HG03159 (cell line): Measurements from ENCODE around the gene VEPH1.

ENCODE experiments used
- ATAC-seq: cut with Tn5 transposase; IDR thresholded peaks from one replicate; pipeline ENCODE4 v1.9.1; 2021; ENCODE audit warnings: mild to moderate bottlenecking, moderate library complexity; ENCODE audit not compliant: unreplicated experiment

VEPH1 gene

DNA sequence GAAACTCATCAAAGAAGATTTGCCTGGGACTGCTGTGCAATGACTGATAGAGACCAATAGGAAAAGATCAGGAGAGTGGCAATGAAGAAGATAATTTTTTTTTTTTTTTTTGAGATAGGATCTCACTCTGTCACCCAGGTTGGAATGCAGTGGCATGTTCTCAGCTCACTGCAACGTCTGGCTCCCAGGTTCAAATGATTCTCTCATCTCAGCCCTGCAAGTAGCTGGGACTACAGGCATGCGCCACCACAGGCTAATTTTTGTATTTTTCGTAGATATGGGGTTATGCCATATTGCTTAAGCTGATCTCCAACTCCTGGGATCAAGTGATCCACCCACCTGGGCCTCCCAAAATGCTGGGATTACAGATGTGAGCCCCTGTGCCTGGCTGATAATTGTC is 226.4 kb downstream of the VEPH1 start:
- ATAC-seq: no peak

DNA sequence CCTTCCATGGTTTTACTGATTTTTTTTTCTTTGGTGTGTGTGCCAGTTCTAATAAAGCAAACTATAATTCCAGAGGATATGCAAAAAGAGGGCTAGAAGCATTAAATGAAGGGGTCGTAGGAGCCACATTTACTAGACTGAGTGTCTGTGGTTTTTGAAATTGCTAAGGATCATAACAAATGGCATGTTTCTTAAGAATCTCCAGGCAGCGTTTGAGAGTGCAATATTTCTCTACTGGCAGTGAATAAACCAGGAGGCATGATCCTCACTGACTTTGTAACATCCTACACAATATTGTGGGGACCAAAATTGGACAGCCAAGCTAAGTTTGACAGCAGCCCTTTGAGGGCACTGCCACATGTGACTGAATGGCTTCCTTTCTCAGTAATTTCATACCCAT is 227.4 kb downstream of the VEPH1 start:
- ATAC-seq: no peak

DNA sequence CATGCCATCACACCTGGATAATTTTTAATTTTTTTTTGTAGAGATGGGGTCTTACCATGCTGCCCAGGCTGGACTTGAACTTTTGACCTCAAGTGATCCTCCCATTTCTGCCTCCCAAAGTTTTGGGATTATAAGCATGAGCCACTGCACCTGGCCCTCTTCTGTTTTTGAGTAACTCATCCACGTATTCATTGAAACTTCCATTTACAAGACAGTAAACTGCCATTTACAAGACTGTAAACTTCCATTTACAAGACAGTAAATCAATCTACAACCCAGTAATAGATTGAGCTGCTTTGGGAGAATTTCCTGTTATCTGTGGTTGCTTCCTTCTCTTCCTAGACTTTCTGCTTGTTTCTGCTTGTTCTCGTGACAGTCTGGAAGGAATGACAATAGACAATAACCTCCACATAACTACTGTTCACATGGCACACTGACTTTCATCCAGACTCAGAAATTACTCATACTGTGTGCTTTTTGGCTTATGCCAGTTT is 228.5 kb downstream of the VEPH1 start:
- no peak for ATAC-seq

DNA sequence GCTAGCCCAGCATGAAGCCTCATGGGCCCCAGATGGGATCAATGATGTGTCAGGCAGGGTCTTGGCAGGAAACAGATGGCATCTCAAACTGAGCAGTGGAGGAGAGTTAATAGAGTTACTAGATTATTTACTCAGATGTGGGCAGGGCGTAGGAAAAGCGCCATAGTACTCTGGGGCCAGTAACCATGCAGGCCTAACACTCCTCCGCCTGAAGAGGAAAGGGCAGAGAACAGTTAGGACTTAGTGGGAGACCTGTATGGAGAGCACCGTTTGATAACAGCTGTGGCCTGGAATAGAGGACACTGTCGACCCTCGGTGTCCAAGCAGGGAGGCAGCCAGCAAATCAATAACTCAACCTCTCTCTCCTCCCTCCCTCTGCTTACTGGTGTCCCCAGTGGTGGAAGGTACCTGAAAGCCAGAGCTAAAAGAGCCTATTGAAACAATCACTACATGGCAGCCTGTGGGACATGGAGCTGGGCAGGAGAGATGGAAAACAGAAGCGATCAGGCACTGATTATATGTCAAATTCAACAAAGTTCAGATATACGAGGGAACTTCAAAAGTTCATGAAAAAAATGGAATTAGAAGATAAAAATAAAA is 231.8 kb downstream of the VEPH1 start:
- no peak for ATAC-seq

DNA sequence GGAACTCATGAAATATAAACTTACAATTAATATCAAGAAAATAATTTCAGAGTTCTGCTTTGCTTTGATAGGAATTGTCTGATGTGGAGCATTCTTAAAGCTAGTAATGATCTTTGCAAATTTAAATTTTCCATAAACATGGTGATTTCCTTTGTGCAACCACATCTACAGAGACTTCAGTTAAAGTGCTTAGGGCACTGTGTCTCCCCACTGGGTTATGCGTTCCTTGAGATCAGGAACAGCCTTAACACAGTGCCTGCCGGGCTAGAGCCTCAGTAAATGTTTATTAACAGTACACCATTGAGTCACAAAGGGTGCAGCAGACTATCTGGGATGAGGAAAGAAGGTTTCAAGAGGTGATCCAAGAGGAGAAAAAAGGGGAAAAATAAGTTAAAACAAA is 235.2 kb downstream of the VEPH1 start:
- ATAC-seq: no peak

DNA sequence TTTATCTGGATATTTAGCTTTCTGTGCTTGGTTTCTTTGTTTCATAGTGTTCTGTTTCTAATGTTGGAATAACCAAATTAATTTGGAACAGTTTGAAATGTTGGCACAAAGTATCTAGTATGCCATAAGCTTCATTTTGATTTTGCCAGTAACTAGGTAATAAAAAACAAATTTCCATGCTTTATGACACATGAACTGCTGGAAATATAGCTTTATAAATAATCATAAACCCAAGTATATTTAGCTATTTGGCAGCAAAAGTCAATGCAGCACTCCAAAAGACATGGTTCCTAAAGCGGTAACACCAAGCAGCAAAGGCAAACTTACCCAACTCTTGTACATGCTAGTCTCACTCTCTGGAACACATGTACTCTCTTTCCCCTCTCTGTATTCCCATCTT is 237.3 kb downstream of the VEPH1 start:
- no peak for ATAC-seq

DNA sequence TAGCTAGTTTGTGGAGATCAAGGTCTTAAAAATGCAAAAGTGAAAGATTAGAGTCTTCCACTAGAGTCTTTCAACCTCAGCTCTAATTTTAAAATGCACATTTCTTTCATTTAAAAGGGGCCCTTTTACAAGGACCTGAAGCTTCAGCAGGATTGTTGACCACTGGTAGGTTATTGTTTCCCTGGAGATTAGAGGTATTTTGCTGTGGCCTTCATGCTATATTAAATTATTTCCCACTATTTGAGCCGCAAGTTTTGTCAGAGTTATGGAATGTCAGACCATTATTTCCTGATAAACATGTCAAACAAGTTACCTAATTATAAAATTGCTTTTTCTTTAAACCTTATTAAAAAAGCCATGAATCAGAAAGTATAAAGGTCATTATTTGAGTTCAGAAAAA is 240.2 kb downstream of the VEPH1 start:
- ATAC-seq: no peak

DNA sequence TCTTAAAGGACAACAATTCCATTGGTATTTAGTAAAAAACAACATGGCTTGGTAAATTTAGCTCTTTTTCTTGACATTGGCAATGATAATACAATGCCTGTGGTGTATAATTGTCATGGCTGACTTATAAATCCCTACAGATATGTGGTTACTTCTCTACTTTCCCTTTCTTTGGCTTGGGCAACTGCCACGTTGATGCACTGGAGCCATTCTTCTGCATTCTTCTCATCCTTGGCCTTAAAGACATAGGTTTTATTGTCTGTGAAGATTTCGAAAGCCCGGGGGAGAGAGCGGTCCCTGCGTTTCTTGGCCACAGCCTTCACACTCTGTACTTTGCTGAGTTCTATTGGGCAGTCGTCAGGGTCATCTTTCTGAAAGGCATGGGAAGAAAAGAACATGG is 242.2 kb downstream of the VEPH1 start:
- ATAC-seq: no peak

DNA sequence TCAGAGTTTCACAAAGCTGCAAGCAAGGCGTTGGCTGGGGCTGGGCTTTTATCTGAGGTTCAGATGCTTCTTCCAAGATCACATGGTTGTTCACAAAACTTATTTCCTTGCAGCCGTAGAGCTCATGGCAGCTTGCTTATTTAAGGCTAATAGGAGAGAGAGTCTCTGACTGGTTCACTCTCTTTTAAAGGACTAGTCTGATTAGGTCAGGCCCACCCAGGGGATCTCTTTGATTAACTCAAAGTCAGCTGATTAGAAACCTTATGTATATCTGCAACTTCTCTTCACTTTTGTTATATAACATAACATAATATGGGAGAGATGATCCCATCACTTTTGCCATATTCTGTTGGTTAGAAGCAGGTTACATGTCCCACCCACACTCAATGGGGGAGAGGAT is 243.4 kb downstream of the VEPH1 start:
- no peak for ATAC-seq

DNA sequence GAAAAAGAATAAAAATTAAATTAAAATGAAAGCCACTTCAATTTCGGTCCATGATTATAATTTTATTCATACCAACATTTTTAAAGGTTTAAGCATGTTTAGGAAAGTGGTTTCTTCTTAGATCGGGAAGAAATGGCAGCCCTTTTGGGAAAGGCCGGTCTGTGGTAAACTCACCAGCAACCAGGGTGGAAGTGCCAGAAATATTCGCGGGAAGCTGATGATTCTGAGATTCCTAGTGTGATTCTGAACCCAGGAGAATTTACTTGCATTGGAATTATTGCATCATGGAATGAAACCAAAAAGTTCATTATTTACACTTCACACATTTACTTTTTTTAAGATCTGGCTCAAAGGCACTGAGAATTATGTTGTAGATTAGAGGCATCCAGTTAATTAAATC is 246.1 kb downstream of the VEPH1 start:
- ATAC-seq: no peak

DNA sequence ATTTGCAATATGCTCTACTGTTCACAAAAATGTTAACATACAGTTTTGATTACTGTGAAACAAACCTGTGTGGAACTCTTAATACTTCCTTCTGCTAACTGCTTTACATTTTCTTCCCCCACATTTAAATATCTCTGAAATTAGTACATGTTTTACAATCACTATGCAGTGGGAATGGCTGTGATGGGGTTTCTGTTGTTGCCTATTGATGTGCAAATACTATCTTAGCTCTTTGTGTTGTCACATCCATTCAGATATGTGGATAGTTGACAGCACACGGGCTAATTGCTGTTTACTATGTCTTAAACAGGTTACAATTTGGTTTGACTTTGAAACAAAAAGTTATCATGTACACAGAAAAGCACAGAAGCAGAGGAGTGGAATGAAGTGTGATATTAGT is 247.4 kb downstream of the VEPH1 start:
- ATAC-seq: no peak

DNA sequence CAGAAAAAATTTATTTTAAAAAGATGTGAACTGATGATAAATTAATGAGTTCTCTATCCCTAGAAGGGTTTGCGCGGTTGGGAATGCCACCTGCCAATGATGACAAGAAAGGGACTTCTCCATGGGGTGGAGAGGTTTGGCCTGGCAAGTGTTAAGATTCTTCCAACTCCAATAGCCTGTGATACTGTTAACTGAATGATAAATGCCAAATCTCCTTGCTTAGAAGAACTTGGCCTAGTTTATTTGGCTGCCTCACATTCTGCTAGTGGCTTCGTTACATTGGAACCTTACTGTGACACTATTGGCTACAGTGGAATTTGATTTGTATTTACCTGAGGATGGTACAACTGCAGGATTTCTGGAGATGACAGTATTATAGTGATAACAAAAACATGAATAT is 251.5 kb downstream of the VEPH1 start:
- no peak for ATAC-seq

DNA sequence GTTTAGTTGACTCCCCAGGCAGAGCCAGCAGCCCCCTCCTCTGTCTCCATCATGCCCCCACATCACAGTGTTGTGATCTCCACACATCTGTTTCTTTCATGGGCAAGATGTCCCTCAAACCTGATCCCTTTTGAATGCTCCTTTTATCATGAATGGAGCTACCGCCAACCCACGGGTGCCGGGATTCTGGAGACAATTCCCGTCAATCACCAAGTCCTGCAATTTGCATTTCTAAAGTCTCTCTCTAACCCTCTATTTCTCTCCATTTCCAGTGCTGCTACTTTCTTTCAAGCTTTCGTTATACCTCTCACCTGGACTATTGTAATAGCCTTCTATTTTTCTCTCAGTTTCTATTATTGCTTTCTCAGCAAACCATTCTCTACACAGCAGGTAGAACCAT is 253.6 kb downstream of the VEPH1 start:
- no peak for ATAC-seq

DNA sequence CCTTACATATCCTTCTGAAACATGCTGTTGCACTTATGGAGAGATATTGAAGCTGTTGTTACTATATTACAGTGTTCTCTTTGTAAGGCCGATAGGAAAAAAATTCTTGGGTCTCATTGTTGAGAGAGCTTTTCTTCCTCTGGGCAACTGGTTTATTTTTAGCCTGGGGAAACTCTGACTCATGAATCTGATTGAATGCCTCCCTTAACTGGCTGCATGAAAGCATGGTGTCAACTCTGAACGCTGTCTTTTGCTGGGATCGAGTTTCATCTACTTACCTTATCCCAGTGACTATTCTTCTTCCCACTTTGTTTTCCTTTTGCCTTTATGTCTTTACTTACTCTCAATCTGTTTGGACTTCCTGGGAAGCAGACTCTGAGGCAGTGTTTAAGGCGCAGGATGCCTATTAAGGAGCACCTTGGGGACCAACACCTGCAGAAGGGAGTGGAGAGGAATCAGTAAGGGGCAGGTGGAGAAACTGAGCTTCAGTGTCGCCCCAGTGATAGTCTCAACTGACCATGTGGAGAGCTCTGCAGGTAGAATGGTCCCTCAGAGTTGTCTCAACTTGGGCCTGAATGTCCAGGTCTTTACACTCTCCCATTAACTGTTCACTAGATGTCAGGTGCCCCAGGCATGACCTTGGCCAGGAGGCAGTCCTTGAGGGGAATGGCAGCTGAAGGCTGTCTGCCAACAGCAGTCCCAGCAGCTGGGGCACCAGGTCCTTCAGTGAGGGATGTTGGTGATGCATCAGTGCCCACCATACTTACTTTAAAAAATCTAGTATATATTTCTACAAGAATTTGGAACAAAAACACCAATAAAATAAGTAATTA is 254.4 kb downstream of the VEPH1 start:
- ATAC-seq: no peak

DNA sequence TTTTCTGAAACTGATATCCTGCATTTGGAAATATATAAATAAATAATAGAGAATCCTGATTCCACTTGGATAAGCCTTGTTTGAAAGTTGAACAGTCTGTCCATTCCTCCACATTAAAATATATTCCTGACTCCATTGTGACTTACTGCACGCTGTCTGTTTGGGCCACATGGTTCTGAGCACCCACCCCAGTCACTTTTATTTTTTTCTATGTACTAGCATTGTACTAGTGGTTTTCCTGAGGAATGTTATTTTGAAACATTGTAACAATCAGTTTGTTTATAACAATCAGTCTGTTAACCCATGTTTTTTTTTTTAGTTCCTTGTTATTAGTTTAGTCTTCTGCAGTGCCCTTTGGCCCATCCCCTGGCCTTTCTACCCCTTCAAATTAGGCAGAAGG is 255.8 kb downstream of the VEPH1 start:
- ATAC-seq: no peak

DNA sequence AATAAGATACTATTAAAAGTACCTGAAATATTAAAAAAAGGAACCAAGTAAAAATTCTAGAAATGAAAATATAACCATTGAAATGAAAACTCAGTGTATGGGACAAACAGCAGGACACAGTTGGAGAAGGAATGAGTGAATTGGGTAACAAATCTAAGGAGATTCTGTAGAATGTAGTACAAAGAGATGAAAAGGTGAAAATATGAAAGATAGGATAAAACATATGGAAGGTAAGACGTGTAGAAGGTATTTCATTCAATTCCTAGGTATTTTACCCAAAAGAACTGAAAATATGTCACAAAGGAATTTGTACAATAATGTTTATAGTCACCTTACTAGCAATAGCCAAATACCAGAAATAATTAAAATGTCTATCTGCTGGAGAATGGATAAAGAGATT is 260.4 kb downstream of the VEPH1 start:
- ATAC-seq: no peak

DNA sequence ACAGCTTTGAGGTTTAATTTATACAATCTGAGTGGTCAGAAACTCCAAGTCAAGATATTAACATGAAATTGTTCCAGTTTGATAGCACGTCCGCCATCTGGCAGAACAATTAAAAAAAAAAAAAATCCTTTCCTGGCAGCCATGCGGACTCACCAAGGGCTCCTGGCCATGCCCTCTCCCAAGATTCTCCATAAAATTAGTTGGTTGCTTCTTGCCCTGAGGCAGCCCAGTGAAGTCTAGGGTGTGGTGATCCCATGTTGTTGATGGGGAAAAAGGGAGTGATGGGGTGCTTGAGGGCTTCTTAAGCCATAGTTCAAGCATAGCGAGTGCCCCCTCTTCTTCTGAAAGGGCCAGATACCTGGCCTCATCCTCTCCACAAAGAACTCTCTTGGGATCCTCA is 261.6 kb downstream of the VEPH1 start:
- ATAC-seq: no peak

DNA sequence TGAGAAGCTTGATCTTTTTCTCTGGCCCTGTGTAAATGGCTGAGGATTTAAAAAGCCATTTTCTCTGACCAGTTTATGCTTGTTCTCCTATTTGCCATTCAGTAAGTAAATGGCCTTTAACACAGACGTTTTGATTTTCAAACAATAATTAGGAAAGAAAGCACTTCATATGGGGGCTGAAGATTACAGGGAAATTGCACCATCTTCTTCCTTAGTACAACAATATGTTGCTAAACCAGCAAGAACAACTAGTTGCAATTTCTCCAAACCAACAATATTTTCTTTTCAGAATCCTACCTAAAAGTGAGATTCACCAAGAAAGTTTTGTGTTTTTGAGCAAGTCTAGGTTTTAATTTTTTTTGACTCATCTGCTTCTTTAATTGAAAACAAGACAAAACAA is 262.8 kb downstream of the VEPH1 start:
- no peak for ATAC-seq

DNA sequence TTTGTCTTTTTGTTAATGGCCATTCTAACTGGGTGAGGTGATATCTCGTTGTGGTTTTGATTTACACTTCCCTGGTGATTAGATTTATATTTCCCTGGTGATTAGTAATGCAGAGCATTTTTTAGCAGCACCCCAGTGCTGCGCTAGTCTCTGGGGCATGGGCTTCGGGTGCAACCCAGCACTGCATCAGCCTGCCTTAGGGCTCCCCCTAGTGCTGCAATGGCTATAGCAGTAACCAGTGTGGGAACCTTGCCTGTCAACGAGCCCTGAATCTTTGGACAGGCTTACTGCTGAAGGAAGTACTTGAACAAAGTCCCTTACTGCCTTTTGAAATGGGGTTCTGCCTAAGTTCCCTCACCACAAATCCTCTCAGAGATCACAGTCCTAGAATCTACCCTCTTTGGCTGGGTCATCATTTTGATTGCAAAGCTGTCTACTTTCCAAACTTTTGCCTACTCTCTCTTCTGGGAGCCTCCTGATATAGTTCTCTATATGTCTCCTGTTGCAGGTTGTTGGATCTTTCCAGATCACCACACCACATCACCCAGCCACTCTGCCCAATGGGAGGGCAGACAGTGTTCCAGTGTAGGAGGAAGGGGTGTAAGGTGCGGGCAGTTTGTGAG is 264.0 kb downstream of the VEPH1 start:
- ATAC-seq: peak; percentile 100

DNA sequence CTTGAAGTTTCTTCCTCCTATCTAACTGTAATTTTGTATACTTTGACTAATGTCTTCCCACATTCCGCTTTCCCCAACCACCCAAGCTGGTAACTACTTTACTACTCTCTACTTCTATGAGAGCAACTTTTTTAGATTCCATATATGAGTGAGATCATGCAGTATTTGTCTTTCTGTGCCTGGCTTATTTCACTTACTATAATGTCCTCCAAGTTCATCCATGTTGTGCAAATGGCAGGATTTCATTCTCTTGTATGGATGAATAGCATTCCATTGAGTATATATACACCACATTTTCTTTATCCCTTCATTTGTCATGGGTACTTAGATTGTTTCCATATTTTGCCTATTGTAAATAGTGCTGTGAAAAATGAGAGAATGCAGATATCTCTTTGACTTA is 264.8 kb downstream of the VEPH1 start:
- no peak for ATAC-seq

DNA sequence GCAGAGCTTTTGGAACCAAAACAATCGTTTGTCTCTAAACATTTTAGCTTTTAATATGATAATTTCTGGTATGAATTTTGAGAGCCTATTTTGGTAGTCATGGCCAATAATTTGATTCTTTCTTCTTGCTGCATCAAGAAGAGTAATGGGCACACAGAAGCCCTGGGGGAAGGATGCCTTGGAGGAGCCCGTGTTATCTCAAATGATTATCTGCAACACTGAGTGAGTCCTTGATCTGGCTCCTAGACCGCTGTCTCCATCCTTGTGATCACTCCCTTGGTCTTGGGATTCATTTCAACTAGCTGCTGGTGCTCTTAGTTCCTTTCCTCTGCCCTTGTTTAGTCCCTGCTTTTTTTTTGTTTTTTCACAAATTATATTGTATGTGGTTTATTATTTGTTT is 265.3 kb downstream of the VEPH1 start:
- ATAC-seq: no peak

DNA sequence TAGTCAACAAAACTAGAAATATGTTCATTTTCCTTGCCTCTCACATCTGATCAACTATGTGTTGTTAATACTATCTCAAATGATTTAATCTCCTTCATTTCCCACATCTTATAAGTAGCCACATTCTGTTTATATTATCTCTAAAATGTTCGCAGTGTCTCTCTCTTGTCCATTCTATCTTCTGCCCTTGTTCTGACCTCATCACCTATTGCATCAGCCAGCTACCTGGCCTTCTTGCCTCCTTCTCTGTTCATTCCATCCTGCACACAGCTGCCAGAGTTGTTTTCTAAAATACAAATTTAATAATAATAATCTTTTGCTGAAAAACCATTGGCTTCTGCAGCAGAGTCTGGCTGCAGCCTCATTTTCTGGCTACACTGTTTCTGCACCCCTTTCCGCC is 267.9 kb downstream of the VEPH1 start:
- ATAC-seq: no peak
